Measurements from ENCODE around the gene SKI.

The SKI gene

DNA sequence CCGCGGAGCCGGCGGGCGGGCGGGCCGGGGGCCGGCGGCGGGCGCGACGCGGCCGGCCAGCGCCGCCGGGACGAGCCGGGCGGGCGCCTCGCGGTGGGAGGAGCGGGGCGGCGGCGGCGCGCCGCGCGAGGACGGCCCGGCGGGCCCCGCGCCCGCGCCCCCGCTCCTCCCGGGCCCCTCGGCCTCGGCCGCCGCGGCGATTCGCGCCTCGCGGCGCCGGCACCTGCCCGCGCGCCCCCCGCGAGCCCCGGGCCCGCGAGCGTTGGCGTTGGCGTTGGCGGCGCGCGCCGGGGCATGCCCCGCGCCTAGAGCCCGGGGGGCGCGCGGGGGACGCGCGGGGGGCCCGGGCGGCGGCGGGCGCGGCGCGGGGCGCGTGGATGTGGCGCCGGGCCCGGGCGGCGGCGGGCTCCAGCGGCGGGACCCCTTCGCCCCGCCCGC, at the start of gene SKI:
Gene SKI (plus strand): TSS at position 163 of the 438 bp plus-strand sequence. CDS start 448 bp downstream, outside the sequence.
- no peak for DNase-seq (ENCODE audit: low spot score)

DNA sequence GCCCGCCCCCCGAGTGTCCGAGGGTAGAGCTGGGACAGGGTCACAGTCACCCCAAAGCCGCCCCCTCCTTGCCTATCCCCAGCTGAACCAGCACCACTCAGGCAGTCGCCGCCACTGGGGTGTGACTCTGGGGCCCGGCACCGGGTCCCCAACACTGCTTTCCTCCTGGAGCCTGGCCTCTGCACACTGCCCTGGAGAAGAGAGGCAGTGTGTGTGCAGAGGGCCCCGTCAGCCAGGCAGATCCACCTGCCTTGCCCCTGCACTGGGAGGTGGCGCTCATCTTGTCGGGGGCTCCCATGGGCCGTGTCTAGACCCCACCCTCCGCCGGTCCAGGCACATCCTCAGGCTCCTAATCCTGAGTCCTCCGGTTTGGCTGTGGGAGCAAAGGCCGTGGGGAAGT, 49.2 kb upstream of the SKI start:
- DNase-seq (ENCODE audit: low spot score): no peak

DNA sequence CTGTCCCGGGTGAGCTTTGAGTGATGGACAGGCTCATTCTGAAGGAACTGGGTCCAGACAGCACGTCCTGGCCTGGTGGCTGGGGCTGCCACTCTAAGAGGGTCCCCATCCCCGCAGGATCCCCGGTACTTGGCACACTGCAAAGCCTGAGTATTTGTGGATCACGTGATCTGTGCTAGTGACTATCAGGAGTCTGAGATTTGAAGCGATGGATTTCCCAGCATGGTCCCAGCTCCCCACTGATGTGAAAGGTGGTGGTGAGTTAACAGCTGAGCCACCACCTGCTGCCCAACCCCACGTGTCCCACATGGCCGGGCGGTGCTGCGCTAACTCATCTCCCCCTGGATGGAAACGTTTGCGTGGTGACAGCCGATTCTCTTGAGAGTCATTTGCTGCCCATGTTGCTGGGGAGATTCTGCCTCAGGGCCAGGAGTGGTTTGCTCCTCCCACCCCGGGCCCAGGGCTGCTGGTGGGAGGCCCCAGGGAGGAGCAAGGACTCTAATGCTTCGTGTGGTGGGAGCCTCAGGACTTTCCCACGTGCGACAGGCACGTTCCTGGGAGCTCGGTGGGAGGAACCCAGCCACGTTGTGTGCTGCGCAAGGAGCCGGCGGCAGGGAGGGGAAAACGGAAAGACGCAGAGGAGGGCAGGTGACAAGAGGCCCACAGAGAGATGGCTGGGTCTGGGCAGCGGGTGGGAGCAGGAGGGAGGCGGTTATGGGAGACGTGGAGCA, 48.7 kb upstream of the SKI start:
- peak; percentile 35 for DNase-seq (ENCODE audit: low spot score)

DNA sequence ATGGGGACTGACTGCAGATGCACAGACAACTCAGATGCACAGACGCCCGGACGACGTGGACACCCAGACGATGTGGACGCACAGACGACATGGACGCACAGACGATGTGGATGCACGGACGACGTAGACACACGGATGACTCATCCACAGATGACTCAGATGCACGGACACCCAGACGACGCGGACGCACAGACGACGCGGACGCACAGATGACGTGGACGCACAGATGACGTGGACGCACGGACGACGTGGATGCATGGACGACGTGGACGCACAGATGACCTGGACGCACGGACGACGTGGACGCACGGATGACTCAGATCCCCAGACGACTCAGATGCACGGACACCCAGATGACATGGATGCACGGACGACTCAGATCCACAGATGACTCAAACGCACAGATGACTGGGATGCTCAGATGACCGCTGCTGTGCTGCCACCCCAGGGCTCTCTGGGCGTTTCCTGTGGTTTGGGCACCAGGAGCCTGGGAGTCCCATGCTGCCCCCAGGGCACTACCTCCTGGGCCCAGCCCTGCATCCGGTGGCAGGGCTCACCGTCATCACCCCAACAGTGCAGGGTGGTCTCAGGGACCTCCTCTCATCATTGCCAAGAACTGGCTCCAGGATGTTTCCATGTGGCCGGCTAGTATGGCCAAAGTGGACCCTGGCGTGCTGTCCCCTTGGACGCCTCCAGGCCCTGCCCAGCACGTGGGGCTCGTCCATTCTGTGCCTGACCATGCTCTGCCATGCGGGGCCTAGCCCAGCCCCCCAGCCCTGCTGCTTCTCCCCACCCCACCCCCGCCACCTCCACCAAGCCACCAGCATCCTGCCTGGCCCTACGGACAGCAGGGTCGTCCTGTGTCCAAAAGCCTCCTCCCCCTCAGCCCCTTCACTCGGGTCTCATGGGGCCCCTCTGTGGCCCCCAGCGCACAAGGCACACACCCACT, 47.5 kb upstream of the SKI start:
- no peak for DNase-seq (ENCODE audit: low spot score)

DNA sequence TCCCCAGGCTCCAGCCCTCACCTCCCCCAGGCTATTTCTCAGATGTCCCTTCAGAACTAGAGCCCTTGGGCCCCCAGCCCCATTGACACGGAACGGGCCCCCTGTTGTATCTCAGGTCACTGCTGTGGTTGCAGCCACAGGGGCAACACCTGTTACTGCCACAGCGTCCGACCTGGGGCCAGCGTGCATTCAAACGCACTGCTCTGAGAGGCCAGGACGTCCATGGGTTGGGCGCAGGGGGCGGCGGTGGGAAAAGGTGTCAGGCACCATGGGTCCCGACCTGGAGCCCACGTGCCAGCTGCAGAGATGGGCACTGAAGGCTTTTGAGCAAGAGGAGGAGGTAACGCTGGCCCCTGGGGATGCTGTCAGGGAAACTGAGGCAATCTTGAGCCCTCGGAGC, 46.8 kb upstream of the SKI start:
- no peak for DNase-seq (ENCODE audit: low spot score)

GRCh38 chr1:2181752-2182151, 46.4 kb upstream of the SKI start:
- DNase-seq (ENCODE audit: low spot score): no peak

GRCh38 chr1:2182376-2182775, 45.7 kb upstream of the SKI start:
- no peak for DNase-seq (ENCODE audit: low spot score)

GRCh38 chr1:2183937-2184334, 44.2 kb upstream of the SKI start:
- no peak for DNase-seq (ENCODE audit: low spot score)

- no peak for DNase-seq (ENCODE audit: low spot score)
These were observed 43.6 kb upstream of the SKI start for GRCh38 chr1:2184531-2184930.

- DNase-seq (ENCODE audit: low spot score): no peak
These were observed 43.2 kb upstream of the SKI start for GRCh38 chr1:2184934-2185333.

DNA sequence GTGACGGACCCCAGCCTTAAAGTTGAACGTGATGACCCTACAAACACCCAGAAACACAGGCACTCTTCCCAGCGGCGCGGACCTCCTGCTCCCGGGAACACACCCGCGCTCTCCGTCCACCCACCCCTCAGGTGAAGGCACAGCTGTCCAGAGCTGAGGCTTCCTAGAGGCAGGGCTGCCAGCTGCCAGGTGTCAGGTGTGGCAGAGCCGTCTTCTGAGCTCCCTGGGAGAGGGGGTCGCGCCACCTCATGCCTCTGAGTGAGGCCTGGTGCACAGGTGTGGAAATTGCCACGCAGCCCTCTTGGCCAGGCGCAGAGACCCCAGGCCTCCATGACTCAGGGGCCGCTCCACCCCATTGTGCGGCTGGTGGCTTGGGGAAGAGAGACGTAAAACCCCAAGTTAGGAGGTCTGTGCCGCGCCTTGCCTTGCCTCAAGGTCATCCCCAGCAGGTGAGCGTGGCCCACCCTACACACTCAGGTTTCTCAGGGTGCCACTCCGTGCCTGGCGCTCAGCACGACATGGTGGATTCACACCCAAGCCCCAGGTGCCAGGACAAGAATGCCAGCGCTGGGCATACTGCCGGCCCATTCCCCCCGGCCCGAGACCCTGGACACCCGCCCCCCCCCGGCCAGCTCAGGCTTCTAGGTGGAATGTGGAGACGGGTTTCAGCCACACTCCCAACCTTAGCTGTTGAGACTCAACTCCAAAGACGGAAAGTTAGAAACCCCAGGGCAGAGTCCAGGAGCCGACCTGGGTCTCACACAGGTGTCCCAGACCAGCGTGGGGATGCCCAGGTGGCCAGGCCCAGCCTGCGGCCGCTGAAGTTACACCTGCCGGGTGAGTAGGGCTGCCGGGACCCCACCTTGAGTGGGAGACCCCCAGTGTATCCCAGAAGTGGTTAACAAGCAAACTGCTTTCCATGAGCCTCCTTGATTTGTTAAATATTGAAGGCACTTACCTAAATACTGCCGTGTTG, 42.0 kb upstream of the SKI start:
- DNase-seq (ENCODE audit: low spot score): no peak

DNA sequence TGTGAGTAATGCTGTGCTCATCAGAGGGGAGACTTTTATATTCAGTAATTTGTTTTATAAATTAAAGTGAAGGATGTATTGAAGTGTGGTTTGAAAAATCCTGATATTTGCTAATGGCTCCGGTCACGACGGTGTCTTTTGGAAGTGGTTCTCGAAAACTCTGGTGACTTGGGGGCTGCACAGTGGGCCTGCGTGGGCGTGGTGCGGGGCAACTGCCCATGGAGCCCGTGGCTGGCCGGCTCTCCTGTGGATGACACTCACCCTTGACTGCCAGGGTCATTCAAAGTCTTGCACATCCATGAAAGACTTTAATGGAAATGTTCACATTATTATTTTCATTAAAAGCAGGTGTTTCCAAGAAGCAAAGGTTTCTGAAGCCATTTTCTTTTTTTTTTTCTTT, 41.2 kb upstream of the SKI start:
- DNase-seq (ENCODE audit: low spot score): no peak

DNA sequence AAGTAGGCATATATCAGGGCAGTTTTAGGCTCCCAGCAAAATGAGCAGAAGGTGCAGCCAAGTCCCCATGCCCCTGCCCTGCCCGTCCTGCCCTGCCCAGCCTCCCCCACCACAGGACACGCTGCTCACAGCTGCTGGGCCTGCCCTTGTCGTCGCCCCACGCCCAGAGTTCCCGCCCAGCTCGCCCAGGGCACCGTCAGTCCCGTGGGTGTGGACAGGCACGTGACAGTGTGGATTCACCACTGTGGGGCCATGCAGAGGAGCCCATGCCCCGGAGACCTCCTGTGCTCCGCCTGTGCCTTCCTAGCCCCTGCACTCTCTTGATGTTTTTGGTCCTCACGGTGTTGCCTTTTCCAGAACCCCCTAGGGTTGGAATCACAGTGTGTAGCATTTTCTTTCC, 40.5 kb upstream of the SKI start:
- no peak for DNase-seq (ENCODE audit: low spot score)

- no peak for DNase-seq (ENCODE audit: low spot score)
These were observed 39.8 kb upstream of the SKI start for GRCh38 chr1:2188336-2188735.

- DNase-seq (ENCODE audit: low spot score): peak; percentile 94
These were observed 38.4 kb upstream of the SKI start for GRCh38 chr1:2189459-2190425.

- no peak for DNase-seq (ENCODE audit: low spot score)
These were observed 37.6 kb upstream of the SKI start for GRCh38 chr1:2190491-2190976.

DNA sequence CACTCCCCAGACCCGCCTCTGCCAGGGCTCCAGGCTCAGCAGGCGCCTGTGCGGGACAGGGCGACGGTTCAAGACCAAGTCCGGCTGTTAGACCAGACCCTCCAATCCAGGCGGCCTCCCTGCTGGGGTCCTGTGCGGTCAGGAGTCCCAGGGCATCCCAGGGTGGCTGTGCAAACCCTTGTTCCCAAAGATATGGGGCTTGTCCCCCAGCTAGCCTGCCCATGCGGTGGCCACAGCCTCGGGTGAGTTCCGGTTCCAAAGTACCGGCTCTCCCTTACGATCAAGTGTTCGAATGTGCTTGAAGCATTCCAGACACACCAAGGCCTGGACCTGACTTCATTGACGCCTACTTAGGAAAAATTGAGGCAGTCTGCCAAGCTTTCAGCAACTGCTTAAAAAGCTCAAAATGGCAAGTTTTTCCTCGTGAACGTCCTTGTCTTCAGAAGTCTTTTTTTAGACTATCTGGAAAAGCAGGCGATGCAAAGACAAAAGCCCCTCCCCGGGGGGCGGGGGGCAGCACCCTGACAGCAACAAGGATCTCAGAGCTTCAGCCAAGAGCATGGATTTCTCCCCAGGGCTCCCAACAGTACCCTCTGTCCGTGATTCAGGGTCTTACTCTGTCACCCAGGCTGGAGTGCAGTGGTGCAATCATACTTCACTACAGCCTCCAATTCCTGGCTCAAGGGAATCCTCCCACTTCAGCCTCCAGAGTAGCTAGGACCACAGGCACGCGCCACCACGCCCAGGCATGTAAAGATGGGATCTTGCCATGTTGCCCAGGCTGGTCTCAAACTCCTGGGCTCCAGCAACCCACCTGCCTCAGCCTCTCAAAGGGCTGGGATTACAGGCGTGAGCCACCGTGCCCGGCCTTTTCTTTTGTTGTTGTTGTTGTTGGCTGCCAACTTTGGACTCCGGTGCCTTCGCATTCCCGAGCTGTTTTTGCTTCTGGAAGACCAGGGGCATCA, 35.8 kb upstream of the SKI start:
- no peak for DNase-seq (ENCODE audit: low spot score)

- DNase-seq (ENCODE audit: low spot score): no peak
These were observed 34.4 kb upstream of the SKI start for GRCh38 chr1:2193514-2194281.
